Suppressor macrophage (primary cell): ENCODE results near the gene LIPC.

Experiments
- DNase-seq, 4 experiments: peaks; one replicate each; pipeline ENCODE4 v3.0.0-alpha.2; 2020 to 2022

The LIPC gene

GRCh38 chr15:58517682-58518525, 86.1 kb downstream of the LIPC start:
- peak; percentile 85 to 96 (median 89) for DNase-seq

- DNase-seq: no peak
These were observed 86.8 kb downstream of the LIPC start for GRCh38 chr15:58518626-58519025.

GRCh38 chr15:58519516-58519915, 87.7 kb downstream of the LIPC start:
- DNase-seq: no peak

GRCh38 chr15:58520464-58520863, 88.7 kb downstream of the LIPC start:
- peak; percentile 34 to 70 (median 60) for DNase-seq

GRCh38 chr15:58520936-58521292, 89.1 kb downstream of the LIPC start:
- peak in 3 of 4 experiments; percentile 34 to 42 (median 38) for DNase-seq

- peak; percentile 90 to 97 (median 95) for DNase-seq
These were observed 89.7 kb downstream of the LIPC start for GRCh38 chr15:58521293-58521991.

- DNase-seq: peak in 1 of 4 experiments; percentile 14
These were observed 90.6 kb downstream of the LIPC start for GRCh38 chr15:58522391-58522790.

- DNase-seq: peak in 1 of 4 experiments; percentile 28
These were observed 91.1 kb downstream of the LIPC start for GRCh38 chr15:58522865-58523264.

GRCh38 chr15:58523634-58524033, 91.8 kb downstream of the LIPC start:
- no peak for DNase-seq

GRCh38 chr15:58524247-58524646, 92.5 kb downstream of the LIPC start:
- DNase-seq: peak; percentile 45 to 86 (median 66)

- DNase-seq: peak; percentile 61 to 87 (median 80)
These were observed 94.2 kb downstream of the LIPC start for GRCh38 chr15:58525991-58526421.

GRCh38 chr15:58526647-58527192, 94.9 kb downstream of the LIPC start:
- DNase-seq: peak; percentile 86 to 98 (median 92)

- DNase-seq: no peak
These were observed 95.9 kb downstream of the LIPC start for GRCh38 chr15:58527573-58528187.

GRCh38 chr15:58528188-58528870, 96.5 kb downstream of the LIPC start:
- no peak for DNase-seq

GRCh38 chr15:58529041-58529440, 97.2 kb downstream of the LIPC start:
- DNase-seq: no peak

- no peak for DNase-seq
These were observed 98.3 kb downstream of the LIPC start for GRCh38 chr15:58530056-58530590.

GRCh38 chr15:58532126-58532525, 100.3 kb downstream of the LIPC start:
- no peak for DNase-seq

GRCh38 chr15:58534556-58534955, 102.8 kb downstream of the LIPC start:
- no peak for DNase-seq

GRCh38 chr15:58535337-58535736, 103.5 kb downstream of the LIPC start:
- no peak for DNase-seq

GRCh38 chr15:58535894-58536293, 104.1 kb downstream of the LIPC start:
- DNase-seq: no peak

GRCh38 chr15:58536414-58536813, 104.6 kb downstream of the LIPC start:
- DNase-seq: no peak

GRCh38 chr15:58537033-58537432, 105.2 kb downstream of the LIPC start:
- DNase-seq: no peak
